A549 treated with CpdA at 1 μM for 4 hours (cell line): ENCODE measurements around the gene ZNF524. TPM values are rescaled to one million over a fixed set of nuclear protein-coding genes. Genes with fewer than 3 reads are reported as not detected.

Source experiments
- total RNA-seq: library from RNA; stranded (reverse); fragments of 200-300 nt; extraction: Qiagen RNA extraction; gene quantifications from 5 replicates; pipeline ENCODE4 v1.2.3, GENCODE V29; 2022; ENCODE audit warnings: low read depth

ZNF524 gene
- total RNA-seq: 14.0 to 19.4 TPM (median 18.4 TPM) in 5 replicates

GRCh38 chr19:55599842-55600661 lies at the start of gene ZNF524:
TSS of gene ZNF524 (plus strand) at chr19:55600288. CDS start at chr19:55602113, 1,825 bp downstream.

GRCh38 chr19:55580628-55581144 lies 19.4 kb upstream of the ZNF524 start, which contains the start of gene ZNF579:
TSS of gene ZNF579 (minus strand) at chr19:55580848. CDS start at chr19:55579639, 1,209 bp downstream.

GRCh38 chr19:55599468-55599841 lies 633 bp upstream of the ZNF524 start, which contains the start of gene FIZ1:
TSS of gene FIZ1 (minus strand) at chr19:55599517. CDS start at chr19:55597865, 1,652 bp downstream.

GRCh38 chr19:55605637-55606470 lies 5.8 kb downstream of the ZNF524 start, which contains the start of gene ZNF865:
TSS of gene ZNF865 (plus strand) at chr19:55605647. CDS start at chr19:55613619, 7,972 bp downstream.

GRCh38 chr19:55624109-55625003 lies 24.3 kb downstream of the ZNF524 start, which contains the start of gene ZNF784:
TSS of gene ZNF784 (minus strand) at chr19:55624566. CDS start at chr19:55624561, 5 bp downstream.

GRCh38 chr19:55640577-55641425 lies 40.7 kb downstream of the ZNF524 start, which contains the start of gene ZNF580:
TSS of gene ZNF580 (plus strand) at chr19:55641002. CDS start at chr19:55642509, 1,507 bp downstream.

GRCh38 chr19:55643003-55643886 lies 43.2 kb downstream of the ZNF524 start, which contains the start of gene ZNF581:
TSS of gene ZNF581 (plus strand) at chr19:55643649. CDS start at chr19:55644572, 923 bp downstream.

GRCh38 chr19:55647732-55648584 lies 47.9 kb downstream of the ZNF524 start, which contains the start of gene CCDC106:
TSS of gene CCDC106 (plus strand) at chr19:55648212. CDS start at chr19:55649047, 835 bp downstream.

Other genes with a start within 250 kb of the ZNF524 start
- gene COX6B2, start 245.6 kb upstream of the ZNF524 start, total RNA-seq: 0.83 to 1.5 TPM (median 1.1 TPM) in 5 replicates
- gene GARIN5B, start 237.0 kb upstream of the ZNF524 start, total RNA-seq: 0.10 to 0.25 TPM (median 0.17 TPM) in 4 of 5 replicates, not detected in the other
- 79.7 to 115 TPM (median 99.1 TPM) in 5 replicates for gene IL11, start 229.8 kb upstream of the ZNF524 start, total RNA-seq
- 1.6 to 2.7 TPM (median 1.8 TPM) in 5 replicates for gene TMEM190, start 223.5 kb upstream of the ZNF524 start, total RNA-seq
- gene TMEM238, start 216.0 kb upstream of the ZNF524 start, total RNA-seq: 1.9 to 9.5 TPM (median 8.1 TPM) in 5 replicates
- gene RPL28, start 214.4 kb upstream of the ZNF524 start, total RNA-seq: 2,575 to 3,038 TPM (median 2,861 TPM) in 5 replicates
- gene UBE2S, start 192.5 kb upstream of the ZNF524 start, total RNA-seq: 280 to 580 TPM (median 470 TPM) in 5 replicates
- not detected in 5 replicates for gene SHISA7, start 157.0 kb upstream of the ZNF524 start, total RNA-seq
- gene ISOC2, start 138.6 kb upstream of the ZNF524 start, total RNA-seq: 56.5 to 68.3 TPM (median 61.0 TPM) in 5 replicates
- not detected in 5 replicates for gene C19orf85, start 135.5 kb upstream of the ZNF524 start, total RNA-seq
- 4.3 to 9.6 TPM (median 8.8 TPM) in 5 replicates for gene ZNF628, start 123.7 kb upstream of the ZNF524 start, total RNA-seq
- gene NAT14, start 115.1 kb upstream of the ZNF524 start, total RNA-seq: 40.9 to 61.3 TPM (median 58.0 TPM) in 5 replicates
- gene SSC5D, start 111.9 kb upstream of the ZNF524 start, total RNA-seq: 0.38 to 1.5 TPM (median 0.61 TPM) in 5 replicates
- 1.8 to 3.1 TPM (median 2.5 TPM) in 5 replicates for gene SBK2, start 63.2 kb upstream of the ZNF524 start, total RNA-seq
- 1.8 to 2.7 TPM (median 2.3 TPM) in 5 replicates for gene SBK3, start 54.7 kb upstream of the ZNF524 start, total RNA-seq
- gene ZNF579, start 19.4 kb upstream of the ZNF524 start, total RNA-seq: 16.1 to 35.4 TPM (median 25.5 TPM) in 5 replicates
- gene FIZ1, start 771 bp upstream of the ZNF524 start, total RNA-seq: 17.5 to 27.0 TPM (median 25.5 TPM) in 5 replicates
- gene ZNF865, start 5.4 kb downstream of the ZNF524 start, total RNA-seq: 7.9 to 14.8 TPM (median 13.3 TPM) in 5 replicates
- gene ZNF784, start 24.3 kb downstream of the ZNF524 start, total RNA-seq: 5.4 to 6.6 TPM (median 6.3 TPM) in 5 replicates
- gene ZNF580, start 40.7 kb downstream of the ZNF524 start, total RNA-seq: 26.5 to 52.4 TPM (median 49.1 TPM) in 5 replicates
- gene ZNF581, start 43.4 kb downstream of the ZNF524 start, total RNA-seq: 37.0 to 52.7 TPM (median 49.4 TPM) in 5 replicates
- 12.2 to 19.1 TPM (median 18.1 TPM) in 5 replicates for gene CCDC106, start 47.9 kb downstream of the ZNF524 start, total RNA-seq
- 266 to 326 TPM (median 309 TPM) in 5 replicates for gene U2AF2, start 54.7 kb downstream of the ZNF524 start, total RNA-seq
- 126 to 209 TPM (median 205 TPM) in 5 replicates for gene EPN1, start 74.9 kb downstream of the ZNF524 start, total RNA-seq
- gene NLRP9, start 138.1 kb downstream of the ZNF524 start, total RNA-seq: not detected in 5 replicates
- gene RFPL4A, start 158.8 kb downstream of the ZNF524 start, total RNA-seq: 0.37 to 0.58 TPM (median 0.42 TPM) in 5 replicates
- gene RFPL4AL1, start 168.8 kb downstream of the ZNF524 start, total RNA-seq: not detected in 5 replicates
- 0.01 to 0.06 TPM (median 0.06 TPM) in 3 of 5 replicates, not detected in the others for gene NLRP11, start 231.7 kb downstream of the ZNF524 start, total RNA-seq
- not detected in 5 replicates for gene NLRP4, start 236.3 kb downstream of the ZNF524 start, total RNA-seq